ENCODE measurements around the gene LAIR2.

Gene LAIR2, protein sequence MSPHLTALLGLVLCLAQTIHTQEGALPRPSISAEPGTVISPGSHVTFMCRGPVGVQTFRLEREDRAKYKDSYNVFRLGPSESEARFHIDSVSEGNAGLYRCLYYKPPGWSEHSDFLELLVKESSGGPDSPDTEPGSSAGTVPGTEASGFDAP

DNA sequence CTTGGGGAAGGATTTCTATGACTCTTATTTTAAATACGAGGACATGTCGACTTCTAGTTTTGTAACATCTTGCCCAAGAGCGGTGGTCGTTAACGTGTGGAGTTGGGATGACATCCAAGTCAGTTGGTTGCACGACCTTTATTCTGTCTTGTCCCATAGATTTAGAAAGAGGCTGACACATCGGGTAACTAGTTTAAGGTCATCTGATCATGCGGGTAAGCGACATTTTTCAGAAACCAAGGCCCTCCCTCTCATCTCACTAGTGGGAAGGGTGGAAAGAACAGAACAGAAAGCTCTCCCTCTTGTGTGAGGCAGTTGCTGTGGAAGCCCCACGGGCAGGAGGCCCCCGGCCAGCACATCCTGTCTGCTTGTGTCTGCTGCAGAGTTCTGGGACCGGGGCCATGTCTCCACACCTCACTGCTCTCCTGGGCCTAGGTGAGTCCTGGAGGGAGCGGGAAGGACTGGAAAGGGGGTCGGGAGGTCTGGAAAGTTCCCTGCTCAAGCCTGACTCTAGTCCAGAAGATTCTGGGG lies at the start of gene LAIR2:
LAIR2 (plus strand) TSS at position 314 of the 531 bp plus-strand sequence; CDS start at position 402, 88 bp downstream.
- no peak for DNase-seq

DNA sequence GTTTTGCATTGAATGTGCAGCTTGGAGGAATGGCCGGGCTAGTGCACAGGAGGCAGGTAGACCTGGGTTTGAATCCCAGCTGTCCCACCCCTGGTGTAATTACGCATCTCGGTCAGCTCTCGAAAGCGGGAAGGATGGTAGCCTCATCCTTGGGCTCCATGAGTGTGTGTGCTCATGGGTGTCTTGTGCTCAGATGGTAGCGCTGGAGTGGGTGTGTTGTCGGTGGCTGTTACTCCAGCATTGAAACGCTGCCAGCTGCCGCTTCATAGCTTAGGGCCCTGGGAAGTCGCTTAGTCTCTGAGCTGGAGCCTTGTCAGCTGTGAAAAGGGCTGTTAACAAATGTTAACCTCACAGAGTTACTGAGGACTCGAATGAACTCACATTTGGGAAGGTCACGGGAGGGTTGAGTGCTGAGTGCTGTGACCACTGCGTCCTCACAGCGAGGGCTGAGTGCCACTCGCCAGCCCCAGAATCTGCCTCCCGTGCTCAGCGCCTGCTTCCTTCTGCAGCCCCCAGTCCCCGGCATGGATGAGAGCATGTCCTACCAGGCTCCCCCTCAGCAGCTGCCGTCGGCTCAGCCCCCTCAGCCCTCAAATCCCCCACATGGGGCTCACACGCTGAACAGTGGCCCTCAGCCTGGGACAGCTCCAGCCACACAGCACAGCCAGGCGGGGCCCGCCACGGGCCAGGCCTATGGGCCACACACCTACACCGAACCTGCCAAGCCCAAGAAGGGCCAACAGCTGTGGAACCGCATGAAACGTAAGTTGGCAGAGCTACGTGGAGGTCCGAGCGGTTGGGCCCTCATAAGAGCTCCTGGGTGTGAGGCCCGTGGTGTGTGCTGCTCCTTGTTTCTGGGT lies 48.5 kb upstream of the LAIR2 start:
- no peak for DNase-seq

DNA sequence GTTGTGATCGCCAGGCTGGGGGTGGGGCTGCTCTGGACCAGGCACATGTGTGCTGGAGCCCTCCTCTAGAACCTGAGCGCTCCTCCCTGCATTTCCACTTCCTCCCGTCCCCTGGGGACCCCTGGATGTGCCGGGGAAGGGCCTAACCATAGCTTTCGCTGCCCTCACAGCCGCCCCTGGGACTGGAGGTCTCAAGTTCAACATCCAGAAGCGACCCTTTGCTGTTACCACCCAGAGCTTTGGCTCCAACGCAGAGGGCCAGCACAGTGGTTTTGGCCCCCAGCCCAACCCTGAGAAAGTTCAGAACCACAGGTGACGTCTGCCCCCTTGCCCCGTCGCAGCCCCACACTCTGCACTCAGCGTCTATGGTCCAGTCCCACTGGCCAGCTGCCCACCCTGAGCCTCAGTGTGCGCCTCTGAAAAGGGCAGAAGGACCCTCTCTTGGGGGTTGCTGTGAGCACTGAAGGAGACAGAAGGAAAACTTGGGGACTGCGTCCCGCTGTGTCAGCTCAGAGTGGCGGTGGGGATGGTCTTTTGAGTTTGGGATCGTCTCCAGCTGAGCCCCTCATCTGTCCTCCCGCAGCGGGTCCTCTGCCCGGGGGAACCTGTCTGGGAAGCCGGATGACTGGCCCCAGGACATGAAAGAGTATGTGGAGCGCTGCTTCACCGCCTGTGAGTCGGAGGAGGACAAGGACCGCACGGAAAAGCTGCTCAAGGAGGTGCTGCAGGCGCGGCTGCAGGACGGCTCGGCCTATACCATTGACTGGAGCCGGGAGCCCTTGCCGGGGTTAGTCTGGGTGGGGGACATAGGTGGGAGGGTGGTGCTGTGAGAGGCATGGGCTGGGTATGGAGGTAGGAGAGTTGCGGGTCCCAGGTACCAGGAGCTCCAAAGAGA lies 47.6 kb upstream of the LAIR2 start:
- DNase-seq: no peak

DNA sequence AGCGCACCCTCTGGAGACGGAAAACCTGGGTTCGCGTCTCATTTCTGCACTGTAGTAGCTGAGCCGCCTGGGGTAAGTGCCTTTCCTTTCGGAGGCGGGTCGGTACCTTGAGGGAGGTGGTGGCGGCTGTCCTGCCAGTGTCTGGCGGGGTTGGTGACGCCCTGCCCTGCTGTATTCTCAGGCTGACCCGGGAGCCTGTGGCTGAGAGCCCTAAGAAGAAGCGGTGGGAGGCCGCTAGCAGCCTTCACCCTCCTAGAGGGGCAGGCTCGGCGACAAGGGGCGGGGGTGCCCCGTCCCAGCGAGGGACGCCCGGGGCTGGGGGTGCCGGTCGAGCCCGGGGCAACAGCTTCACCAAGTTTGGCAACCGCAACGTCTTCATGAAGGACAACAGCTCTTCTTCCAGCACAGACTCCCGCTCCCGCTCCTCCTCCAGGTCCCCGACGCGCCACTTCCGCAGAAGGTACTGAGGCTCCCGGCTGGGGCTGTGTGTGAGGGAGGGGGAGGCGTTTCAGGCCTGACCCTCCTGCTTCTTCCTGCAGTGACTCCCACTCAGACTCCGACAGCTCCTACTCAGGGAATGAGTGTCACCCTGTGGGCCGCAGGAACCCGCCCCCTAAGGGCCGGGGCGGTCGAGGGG lies 46.7 kb upstream of the LAIR2 start:
- no peak for DNase-seq

DNA sequence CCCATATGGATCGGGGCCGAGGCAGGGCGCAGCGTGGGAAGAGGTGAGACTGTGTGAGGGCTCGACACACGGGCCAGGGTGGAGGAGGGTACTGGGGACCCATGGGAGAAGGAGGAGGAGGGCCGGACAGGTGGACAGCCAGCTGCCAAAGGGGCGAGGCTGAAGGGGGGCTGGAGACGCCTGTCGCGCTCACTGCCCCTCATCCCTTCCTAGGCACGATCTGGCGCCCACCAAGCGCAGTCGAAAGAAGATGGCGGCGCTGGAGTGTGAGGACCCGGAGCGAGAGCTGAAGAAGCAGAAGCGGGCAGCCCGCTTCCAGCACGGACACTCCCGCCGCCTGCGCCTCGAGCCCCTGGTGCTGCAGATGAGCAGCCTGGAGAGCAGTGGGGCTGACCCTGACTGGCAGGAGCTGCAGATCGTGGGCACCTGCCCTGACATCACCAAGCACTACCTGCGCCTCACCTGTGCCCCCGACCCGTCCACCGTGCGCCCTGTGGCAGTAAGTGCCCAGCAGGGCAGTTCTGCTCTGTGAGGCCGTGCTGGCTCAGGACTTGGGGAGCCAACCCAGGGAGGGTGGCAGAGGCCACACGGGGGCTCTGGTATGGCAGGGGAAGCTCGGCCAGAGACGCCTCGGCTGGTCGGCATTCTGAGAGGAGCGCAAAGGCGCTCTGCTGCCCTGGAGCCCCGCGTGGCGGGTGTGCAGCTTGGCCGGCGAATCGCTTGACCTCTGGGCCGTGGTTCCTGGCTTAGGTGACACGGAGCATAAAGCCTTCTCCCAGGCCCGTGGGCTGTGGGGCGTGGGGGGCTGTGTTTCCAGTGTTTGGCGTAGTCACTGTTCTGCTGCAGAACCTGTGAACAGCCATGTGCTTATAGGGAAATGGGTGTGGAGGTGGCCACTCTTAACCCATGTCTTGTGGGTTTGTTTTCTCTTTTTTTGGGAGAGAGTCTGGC lies 45.9 kb upstream of the LAIR2 start:
- DNase-seq: no peak

DNA sequence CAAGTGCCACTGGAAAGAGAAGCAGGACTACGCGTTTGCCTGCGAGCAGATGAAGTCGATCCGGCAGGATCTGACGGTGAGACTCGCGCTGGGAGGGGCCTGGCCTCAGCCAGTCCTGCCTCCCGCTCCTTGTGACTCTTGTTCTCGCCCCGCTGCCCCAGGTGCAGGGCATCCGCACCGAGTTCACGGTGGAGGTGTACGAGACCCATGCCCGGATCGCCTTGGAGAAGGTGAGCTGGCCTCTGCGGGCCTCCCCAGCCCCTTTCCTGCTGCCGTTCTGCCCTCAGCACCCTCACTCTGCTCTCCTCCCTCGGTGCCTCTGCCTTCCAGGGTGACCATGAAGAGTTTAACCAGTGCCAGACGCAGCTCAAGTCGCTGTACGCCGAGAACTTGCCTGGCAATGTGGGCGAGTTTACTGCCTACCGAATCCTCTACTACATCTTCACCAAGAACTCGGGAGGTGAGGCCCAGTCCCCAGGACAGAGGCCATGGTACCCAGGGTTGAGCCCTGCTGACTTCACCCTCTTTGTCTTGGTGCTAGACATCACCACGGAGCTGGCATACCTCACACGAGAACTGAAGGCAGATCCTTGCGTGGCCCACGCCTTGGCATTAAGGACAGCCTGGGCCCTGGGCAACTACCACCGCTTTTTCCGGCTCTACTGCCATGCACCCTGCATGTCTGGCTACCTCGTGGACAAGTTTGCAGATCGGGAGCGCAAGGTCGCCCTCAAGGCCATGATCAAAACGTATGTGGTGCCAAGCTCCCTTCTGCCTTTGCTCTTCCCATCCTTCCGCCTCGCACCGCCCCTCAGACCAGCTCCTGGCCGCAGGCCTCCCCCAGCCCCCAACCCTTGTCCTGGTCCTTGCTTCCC lies 44.6 kb upstream of the LAIR2 start:
- no peak for DNase-seq

DNA sequence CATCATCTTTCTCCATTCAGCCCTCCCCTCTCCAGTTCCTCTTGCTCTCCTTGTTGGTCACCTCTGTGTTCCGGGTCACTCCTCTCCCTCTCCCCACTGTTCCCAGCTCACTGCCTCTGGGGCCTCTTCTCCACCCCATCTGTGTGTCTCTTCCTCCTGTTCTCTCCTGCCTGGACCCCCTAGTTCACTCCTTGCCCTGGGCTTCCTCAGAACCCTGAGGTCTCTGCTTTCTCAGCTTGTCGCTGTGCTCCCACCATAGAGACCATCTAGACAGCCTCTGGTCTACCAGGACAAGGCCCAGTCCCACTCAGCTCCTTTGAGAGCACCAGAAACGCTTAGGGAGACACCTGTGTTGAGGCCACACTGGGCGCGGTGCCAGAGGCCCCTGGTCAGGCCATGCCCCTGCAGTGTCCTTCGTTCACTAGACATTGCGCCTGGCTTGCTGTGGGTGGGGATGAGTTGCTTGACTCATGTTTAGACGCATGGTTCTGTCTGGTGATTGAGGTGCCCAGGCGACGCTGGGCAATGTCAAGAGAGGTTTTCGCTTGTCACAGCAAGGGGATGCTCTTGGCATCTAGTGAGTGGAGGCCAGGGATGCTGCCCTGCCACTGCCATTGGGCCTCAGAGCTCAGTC lies 43.9 kb upstream of the LAIR2 start:
- DNase-seq: no peak

DNA sequence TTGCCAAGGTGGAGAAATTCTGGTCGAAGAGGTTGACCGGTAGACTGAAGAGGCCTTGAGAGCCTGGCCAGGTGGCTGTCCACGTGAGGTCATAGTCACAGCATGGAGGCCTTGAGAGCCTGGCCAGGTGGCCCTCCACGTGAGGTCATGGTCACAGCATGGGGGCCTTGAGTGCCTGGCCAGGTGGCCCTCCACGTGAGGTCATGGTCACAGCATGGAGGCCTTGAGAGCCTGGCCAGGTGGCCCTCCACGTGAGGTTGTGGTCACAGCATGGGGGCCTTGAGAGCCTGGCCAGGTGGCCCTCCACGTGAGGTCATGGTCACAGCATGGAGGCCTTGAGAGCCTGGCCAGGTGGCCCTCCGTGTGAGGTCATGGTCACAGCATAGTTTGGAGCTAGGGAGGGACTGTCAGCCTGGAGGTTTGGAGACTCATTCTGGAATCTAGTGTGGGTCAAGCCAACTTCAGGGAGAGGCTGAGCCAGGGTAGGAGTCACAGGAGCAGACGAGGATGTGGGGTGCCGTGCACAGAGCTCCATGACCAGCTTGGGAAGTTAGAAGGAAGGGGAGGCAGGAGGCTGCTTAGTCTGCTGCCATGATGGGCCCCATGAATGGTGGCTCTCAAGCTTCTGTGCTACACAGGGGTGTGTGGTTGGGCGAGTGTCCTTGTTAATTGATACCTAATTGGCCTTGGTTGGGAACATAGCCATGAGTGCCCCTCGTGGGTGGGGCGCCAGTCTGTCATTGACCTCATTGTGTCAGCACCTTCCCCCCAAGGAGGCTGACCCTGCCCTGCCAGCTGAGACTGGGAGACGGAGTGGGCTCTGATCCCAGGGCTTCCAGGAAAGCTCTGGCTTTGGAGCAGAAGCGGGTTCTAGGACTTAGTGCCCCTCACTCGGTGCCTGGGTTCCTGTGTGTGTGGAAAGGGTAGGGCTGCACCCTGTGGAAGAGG lies 43.1 kb upstream of the LAIR2 start:
- DNase-seq: no peak

DNA sequence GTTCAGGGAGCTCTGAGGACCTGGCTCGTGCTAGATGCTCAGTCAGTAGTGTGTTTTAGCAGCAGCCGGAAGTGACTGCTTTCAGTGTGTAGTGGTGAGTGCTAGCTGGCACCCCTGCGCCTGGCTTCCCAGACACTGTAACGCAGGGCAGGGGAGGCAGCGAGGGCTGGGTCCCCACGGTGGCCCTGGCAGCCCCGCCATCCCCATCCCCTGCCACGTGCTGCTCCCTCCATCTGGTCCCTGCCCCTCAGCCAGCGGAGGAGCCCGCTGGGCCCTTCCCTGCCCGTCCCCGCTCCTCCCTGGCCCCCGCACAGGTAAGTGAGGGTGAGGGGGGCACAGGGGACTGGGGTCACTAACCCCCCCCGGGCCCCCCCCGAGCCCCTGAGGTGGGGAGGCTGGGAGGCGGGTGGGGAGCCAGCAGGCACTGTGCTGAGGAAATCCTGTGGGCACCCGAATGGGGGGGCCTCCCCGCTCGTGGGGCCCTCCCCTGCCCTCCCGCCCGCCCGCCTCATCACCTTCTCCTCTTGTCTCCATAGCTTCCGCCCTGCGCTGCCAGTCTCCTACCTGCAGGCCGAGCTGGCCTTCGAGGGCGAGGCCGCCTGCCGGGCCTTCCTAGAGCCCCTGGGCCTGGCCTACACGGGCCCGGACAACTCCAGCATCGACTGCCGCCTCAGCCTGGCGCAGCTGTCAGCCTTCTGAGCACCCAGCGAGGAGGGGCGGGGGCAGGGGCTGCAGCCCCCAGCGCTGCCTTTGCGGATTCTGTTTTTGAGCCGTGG lies 42.2 kb upstream of the LAIR2 start:
- no peak for DNase-seq

DNA sequence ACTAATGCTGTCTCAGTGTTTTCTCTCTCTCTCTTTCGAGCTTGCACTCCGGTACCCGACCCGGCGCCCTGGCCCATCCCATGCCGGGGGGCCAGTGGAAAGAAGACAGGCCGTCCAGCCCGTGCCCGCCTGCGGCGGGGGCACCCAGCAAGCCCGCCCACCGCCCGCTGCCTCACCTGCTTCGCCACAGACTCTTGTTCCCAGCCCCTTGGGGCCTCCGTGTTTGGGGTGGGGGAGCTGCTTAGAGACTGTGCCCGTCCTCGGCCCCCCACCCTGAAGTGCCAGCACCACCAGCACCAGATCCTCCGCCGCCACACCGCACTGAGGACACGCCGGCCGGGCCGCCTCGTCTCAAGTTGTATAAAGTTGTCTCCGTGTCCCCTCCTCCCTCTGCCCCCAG lies 41.4 kb upstream of the LAIR2 start:
- DNase-seq: no peak

DNA sequence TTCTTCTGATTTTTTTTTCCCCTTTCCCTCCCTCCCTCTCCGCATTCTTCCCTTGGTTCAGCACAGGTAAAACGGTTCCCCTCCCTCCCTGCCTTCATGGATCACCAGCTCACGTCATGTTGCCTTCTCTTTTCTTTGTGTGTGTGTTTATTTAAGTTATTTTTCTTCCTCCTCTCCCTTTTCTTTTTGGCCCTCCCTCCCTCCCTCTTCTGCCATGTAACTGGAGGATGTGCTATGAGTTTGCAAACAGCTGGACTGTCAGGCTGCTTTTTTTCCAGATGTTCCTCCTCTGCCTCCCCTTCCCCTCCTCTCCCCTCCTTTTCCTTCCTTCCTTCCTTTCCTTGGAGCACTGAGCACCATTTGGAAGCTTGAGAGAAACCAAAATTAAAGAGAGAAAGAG lies 41.0 kb upstream of the LAIR2 start:
- no peak for DNase-seq

DNA sequence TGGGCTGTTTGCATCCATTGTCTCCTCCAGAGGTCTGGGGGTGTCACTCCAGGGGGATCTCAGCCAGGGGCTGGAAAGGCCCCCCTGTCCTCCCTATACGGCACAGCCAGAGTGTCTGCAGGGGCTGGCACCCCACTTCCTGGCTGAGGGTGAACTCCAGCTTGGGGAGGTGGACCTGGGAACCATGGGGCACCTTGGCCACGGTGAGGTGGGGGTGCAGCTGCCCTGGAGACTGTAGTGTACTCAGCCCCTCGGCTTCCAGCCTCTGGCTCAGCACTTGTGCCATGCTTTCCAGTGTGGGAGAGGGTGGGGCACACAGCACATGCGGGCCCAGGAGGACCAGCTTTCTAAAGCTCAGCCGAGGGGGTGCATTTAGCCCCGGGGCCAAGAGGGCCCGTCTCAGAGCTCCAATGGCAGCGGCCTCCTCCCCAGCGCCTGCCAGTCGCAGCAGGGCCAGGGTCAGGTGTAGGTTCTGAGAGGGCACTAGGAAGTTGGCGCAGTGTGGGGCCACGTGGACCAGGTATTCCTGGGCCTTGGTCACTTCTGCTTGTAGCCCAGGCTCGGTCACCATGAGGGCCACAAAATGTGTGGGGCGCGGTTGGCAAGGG lies 40.5 kb upstream of the LAIR2 start:
- no peak for DNase-seq

DNA sequence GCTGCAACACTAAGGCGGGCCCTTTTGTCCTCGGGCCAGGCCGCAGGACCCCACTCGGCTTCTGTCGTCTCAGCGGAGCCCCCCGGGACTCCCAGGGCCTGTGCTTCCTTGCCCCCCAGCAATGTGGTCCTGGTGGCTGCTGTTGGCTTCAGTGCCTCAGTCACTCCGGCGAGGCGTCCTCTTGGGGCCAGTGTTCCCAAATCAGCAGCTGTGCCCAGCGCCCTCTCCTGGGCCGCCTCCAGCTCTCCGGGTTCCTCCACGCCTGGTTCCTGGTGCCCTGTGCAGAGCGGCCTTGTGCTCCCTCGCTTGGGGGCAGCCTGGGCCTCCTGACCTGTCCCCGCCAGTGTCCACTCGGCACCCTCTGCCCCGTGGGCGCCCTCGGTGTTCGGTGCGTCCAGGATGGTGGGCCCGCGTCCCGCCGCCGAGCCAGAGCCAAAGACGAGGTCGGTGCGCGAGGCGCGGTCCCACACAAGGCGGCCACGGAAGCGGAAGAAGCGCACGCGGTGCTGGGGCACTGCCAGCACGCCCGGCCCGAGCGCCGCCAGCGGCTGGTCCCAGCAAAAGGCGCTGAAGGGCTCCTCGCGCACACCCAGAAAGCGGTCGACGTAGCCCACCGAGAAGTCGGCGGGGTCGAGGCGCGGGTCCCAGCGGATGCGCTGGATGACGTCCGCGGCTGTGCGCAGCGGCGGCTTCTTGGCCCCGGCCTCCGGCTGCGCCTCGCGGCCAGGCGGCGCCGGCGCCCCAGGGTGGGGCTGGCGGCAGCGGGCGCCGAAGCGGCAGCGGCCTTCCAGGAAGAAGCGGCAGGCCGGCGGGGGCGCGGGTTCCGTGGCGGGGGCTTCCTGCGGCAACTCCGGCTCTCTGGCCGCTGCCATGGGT lies 39.7 kb upstream of the LAIR2 start:
- no peak for DNase-seq

DNA sequence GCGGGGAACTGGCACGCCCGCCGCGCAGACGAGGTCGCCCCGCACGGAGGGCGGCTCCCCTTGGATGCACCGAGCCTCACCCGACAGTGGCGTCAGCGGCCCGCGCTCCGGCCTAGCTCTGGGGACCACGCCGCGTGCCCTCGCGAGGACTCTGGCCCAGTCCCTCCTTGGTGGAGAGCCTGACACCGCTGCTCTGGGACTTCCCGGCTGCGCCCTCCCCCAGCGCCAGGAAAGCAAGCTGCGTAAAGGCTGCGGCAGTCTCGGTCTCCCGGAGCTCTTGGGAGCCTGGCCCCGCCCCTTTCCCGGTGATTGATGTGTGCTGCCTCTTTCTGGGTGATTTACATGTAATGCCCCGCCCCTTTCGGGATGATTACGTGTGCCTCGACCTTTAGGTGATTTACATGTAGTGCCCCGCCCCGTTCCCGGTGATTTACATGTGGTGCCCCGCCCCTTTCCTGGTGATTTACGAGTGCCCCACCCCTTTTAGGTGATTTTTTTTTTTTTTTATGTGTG lies 39.0 kb upstream of the LAIR2 start, which contains the start of gene LENG9:
LENG9 (minus strand) TSS at position 248 of the 513 bp plus-strand sequence. CDS start 252 bp downstream, outside the sequence.
- peak; percentile 97 for DNase-seq

DNA sequence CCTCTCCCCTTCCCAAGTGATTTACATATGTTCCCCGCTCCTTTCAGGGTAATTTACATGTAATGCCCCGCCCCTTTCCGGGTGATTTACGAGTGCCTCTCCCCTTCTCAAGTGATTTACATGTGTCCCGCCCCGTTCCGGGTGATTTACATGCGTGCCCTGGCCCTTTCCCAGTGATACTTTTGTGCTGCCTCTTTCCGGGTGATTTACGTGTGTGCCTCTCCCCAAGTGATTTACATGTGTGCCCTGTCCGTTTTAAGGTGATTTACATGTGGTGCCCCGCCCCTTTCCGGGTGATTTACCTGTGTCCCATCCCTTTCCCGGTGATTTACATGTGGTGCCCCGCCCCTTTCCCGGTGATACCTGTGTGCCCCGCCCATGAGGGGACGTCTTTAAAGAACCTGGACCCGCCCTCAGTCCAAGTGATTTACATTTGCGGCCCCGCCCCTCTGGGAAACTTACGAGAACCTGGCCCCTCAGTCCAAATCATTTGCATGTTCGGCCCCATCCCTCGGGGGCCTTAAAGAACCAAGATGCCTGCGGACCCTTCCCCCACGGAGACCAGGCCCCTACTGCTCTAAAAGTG lies 38.5 kb upstream of the LAIR2 start:
- DNase-seq: peak; percentile 97

Data from NCI-H1048 (cell line).